HG03565 (cell line): ENCODE data around the gene KRTAP5-8.
"Not testable (repeated sequence)": the region's sequence is repeated elsewhere in the genome, so short reads cannot be mapped to it uniquely, and the experiment has no call there.

Experiments
- ATAC-seq: cut with Tn5 transposase; IDR thresholded peaks from one replicate; pipeline ENCODE4 v1.9.1; 2021; ENCODE audit warnings: mild to moderate bottlenecking, moderate library complexity; ENCODE audit not compliant: unreplicated experiment

Gene KRTAP5-8

GRCh38 chr11:71505781-71506180 is 32.0 kb upstream of the KRTAP5-8 start:
- no peak for ATAC-seq

DNA sequence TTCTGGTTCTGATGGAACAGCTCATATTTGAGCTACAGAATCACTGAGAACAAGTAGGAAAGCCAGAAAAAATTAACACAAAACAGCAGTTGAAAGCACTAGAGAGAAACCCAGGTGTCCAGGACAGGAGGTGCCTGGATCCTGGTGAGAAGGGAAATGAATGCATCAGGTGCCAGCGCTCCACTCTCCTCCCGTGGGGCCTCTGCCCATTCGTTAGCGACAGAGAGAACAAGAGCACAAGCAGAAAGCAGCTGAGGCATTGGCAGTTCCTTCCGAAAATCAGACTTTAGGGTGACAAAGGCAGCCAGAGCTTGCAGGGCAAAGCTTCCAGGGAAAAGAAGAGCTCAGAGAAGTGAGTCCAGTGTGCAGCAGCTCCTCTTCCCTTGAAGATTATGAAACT is 30.7 kb upstream of the KRTAP5-8 start:
- ATAC-seq: no peak

GRCh38 chr11:71518506-71519471 is 19.0 kb upstream of the KRTAP5-8 start:
- ATAC-seq: no peak

DNA sequence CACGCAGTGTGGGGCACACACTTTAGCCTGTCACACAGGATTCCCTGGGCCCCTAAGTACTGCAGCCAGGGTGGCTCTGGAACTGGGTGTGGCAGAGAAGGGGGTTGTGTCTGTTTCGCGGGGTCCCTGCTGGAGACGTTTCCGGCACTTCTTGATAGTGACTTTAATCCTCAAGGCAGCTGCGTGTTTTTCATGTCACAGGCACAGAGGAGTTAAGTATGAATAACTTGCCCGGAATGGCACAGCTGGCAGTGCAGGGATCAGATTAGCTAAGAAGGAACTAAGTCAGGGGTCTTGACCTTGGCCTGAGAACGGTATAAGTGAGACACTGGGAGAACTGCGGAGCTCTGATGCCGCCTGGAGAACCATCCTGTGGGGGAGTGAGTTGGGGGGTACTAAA is 18.3 kb upstream of the KRTAP5-8 start:
- no peak for ATAC-seq

DNA sequence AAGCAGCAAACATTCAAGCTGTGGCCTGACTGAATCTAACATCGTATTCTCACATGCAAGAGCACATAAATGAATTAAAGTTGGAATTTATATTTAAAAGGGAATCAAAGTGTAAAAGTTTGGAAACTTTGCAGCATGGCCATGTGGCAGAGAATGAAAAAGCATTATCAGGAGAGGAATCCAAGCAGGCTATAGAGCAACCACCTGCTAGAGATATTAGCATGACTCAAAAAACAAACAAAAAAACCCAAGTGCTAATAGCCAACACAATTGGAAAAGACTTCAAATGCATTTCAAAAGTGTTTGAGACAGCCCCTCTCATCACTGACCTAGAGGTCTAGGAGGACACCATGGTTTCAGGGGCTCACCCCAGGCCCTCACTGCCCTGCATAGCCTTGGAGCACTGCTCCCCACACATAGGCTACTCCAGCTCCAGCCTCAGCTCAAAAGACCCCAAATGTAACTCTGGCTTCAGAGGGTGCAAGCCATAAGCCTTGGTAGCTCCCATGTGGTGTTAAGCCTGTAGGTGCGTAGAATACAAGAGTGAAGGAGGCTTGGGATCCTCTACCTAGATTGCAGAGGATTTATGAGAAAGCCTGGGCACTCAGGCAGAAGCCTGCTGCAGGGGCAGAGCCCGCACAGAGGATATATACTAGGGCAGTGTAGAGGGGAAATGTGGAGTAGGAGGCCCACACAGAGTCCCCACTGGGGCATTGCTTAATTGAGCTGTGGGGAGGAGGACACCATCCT is 12.5 kb upstream of the KRTAP5-8 start:
- no peak for ATAC-seq

DNA sequence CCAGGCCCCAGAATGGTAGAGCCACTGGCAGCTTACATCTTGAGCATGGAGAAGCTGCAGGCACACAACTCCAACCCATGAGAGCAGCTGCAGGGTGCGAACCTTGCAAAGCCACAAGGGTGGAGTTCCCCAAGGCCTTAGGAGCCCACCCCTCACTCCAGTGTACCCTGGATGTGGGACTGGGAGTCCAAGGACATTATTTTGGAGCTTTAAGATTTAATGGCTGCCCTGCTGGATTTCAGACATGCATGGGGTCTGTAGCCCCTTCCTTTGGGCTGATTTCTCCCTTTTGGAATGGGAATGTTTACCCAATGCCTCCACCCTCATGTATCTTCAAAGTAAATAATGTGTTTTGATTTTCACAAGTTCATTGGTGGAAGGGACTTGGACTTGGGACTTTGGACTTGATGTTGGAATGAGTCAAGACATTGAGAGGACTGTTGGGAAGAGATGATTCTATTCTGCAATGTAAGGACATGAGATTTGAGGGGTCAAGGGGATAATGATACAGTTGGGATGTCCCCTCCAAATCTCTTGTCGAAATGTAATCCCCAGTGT is 11.8 kb upstream of the KRTAP5-8 start:
- no peak for ATAC-seq

- ATAC-seq: not testable (repeated sequence)
These were observed 10.8 kb upstream of the KRTAP5-8 start, which contains the start of gene KRTAP5-7 for GRCh38 chr11:71526796-71527575. Gene KRTAP5-7 (plus strand): TSS chr11:71527267. CDS start chr11:71527301, 34 bp downstream.

DNA sequence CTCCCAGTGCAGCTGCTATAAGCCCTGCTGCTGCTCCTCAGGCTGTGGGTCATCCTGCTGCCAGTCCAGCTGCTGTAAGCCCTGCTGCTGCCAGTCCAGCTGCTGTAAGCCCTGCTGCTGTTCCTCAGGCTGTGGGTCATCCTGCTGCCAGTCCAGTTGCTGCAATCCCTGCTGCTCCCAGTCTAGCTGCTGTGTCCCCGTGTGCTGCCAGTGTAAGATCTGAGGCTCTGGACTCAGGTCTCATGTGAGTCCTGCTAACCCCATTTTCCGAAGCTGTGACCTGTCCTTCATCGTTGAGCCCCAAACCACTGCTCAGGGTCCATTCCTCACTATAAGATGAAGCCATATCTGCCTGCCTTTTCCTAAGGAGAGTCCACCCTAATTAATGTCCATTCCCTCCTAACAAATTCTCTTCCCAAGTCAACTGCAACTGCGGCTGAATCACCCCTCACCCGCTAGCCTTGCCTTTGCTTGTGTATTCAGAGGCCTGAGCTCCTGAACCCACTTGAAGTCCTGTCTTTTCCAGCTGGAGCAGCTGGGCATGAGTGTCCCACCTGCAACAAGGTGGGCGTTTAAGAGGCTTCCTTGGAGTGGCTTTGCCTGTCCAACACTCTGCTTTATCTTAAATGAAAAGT is 10.1 kb upstream of the KRTAP5-8 start:
- ATAC-seq: no peak

DNA sequence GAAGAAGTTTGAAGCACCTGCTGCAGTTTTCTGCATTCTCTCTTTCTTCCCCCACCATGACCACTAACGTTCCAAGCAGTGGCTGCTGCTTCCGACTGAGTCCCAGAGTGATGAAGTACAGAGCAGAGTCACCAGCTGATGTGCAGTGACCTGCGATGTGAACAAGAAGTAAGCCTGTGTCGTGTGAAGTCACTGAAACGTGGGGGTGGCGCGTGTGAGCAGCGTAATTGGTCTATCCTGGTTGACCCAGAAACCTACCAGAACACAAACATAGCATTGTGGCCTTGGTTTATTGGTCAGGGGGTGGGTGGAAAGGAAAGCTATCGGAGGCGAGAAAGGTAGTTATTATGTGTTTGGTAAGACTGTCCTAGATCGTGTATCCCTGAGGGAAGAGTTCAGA is 7.2 kb upstream of the KRTAP5-8 start:
- ATAC-seq: no peak

DNA sequence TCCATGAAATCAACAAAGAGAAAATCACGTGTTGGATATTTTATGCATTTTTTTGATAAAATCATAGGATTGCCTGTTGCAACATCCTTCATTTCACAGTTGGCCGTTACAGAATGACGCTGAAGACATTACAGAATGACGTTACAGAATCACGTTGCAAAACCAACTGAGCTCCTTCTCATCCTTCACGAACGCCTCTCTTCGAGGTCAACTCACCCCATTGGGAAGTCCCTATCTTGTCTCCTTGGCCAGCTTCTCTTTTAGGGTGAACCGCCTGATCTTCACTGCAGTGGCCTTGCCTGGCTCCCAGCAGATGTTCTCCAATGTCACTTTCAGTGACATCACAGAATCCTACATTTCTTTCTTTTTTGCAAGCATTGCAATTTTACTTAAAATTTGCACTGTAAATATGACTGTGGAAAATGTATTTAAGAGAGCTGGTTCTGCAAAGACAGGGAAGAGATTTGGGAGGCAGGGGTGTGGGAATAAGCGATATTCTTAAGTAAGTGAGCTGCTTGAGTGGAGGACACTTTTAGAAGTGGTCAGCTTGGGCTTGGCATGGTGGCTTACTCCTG is 5.7 kb upstream of the KRTAP5-8 start:
- no peak for ATAC-seq

- not testable (repeated sequence) for ATAC-seq
These were observed 2.9 kb upstream of the KRTAP5-8 start for GRCh38 chr11:71534711-71535608.

- ATAC-seq: no peak
These were observed 2.0 kb upstream of the KRTAP5-8 start for GRCh38 chr11:71535825-71536224.

DNA sequence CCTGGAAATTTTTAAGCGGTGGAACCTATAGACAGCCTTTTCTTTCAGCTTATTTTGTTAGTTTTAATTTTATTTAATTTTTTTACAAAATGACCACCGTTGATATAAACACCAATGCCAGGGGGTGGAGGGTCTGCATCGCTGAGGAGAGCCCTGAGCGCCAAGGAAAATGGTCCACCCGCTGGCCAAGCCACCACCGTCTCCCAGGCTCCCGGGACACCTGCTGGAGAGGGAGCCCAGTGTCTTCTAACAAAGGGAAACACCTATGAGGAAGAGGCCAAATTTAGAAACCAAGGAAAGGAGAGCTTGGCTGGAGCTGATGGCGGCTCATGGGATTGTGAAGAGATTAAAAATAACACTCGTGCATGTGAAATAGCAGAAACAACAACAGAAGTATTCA is 288 bp upstream of the KRTAP5-8 start:
- no peak for ATAC-seq

DNA sequence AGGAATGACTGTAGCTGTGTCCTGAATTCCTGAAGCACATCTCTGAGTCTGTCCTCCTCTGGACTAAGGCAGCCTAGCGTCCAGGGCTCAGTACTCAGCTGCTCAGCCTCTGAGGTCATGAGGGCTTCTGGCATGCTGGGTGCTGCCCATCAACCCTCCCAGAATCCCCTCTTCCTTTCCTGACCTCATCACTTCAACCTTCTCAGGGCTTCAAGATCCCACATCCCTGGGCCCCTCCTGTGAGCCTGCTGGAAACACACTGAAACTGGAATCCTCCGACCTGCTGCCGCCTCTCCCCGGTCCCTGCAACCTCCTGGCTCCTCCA is 803 bp downstream of the KRTAP5-8 start:
- no peak for ATAC-seq

- no peak for ATAC-seq
These were observed 1.2 kb downstream of the KRTAP5-8 start for GRCh38 chr11:71539017-71539416.

- not testable (repeated sequence) for ATAC-seq
These were observed 2.1 kb downstream of the KRTAP5-8 start for GRCh38 chr11:71539971-71540370.

DNA sequence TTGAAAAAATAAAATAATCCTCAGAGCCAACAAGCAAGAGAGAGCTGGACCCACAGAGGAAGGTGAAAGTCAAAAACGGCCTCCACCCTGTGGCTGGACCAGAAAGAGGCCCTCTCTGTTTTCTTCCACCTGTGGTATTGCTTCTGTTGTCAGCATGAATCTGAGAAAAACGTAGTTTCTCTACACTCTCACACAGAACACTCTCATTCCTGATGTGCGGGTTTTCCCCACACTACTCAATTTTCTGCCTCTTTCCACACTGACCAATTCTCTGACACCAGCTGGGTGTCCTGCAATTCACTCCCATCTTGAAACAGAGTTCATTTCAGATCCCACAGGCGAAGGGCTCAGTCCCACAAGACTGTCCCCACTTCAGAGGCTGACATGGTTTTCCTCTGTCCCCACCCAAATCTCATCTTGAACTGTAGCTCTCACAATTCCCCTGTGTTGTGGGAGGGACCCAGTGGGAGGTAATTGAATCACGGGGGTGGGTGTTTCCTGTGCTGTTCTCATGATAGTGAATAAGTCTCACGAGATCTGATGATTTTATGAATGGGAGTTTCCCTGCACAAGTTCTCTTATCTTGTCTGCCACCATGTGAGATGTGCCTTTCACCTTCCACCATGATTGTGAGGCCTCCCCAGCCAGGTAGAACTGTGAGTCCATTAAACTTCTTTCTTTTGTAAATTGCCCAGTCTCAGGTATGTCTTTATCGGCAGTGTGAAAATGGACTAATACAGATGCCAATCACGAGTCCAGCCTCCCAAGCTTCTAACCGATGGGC is 2.9 kb downstream of the KRTAP5-8 start:
- ATAC-seq: not testable (repeated sequence)

DNA sequence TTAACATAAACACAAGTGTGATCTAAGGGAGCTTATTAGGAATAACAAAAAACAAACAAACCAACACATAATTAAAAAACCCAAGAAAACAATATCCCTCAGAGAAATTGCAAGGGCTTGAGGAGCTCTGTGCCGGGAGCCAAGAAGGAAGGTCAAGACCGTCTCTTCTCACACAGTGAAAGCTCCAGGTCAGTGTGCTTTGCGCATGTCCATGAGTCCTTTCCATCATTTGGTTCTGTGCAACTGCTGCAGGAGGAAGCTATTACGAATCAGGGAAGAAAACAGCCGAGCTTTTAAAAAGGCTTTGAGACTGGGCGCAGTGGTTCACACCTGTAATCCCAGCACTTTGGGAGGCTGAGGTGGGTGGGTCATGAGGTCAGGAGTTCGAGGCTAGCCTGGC is 4.6 kb downstream of the KRTAP5-8 start:
- ATAC-seq: no peak
